Left cardiac atrium (tissue), 4 donors: ENCODE results near the gene PRR5L. TPM values are rescaled to one million over a fixed set of nuclear protein-coding genes. Genes with fewer than 3 reads are reported as not detected.

Experiments
- ATAC-seq, 2 donors: fragments of 200-7000 bp; cut with Tn5 transposase; one replicate each; pipeline ENCODE4 v1.9.1; 2020; ENCODE audit warnings: mild to moderate bottlenecking in 2 of 2, moderate library complexity in 2 of 2
- DNase-seq: peaks from one replicate; pipeline ENCODE4 v3.0.0-alpha.2; 2020
- intact Hi-C, 2 donors: fragments of 100-400 bp; cut with DNase I; formaldehyde crosslinking; loops; one replicate each; pipeline versions ENCODE4 v1.14.1 to v1.15.1; 2022 to 2023
- long read RNA-seq: library from polyadenylated mRNA; unstranded; transcript quantifications from one replicate; pipeline ENCODE4 v2.0.0, GENCODE V29; 2021
- total RNA-seq, 2 donors: library from RNA; stranded (reverse); fragmentation: NEBNext Ultra II Directional; extraction: Animal tissue kit (Norgen Biotek cat#: 25700); gene quantifications; one replicate each; pipeline ENCODE4 v1.2.1, GENCODE V29; 2021
- donor health status: DM: no; HTN: yes; CAD: no.
- donor health status: DM: no; HTN: yes; CAD: no; lungs with severe emphysema.
- donor health status: DM: yes; HTN: yes; CAD: no.
- donor health status: Dilated cardiomyopathy.

Gene PRR5L
- 1 to 10 TPM; 4.0 to 5.8 TPM for total RNA-seq
- long read RNA-seq, partial matches to known transcripts, result 0 of 2 reads
- long read RNA-seq, other reads (novel, unspliced or antisense), result 2 of 2 reads

GRCh38 chr11:36295926-36296325 is at the start of gene PRR5L:
Gene PRR5L, plus strand, starts transcription at chr11:36296288. Its CDS starts 104,834 bp downstream, at chr11:36401122.
- no peak for ATAC-seq
- DNase-seq, result no peak
- intact Hi-C loops, result no loop called here

GRCh38 chr11:36247493-36247892 is 48.6 kb upstream of the PRR5L start:
- DNase-seq (no peak), ATAC-seq (no peak)
- intact Hi-C loops, result no loop called here

GRCh38 chr11:36248436-36248835 is 47.7 kb upstream of the PRR5L start:
- DNase-seq (no peak), ATAC-seq (no peak)
- intact Hi-C loops, result no loop called here

GRCh38 chr11:36249246-36249645 is 46.8 kb upstream of the PRR5L start:
- no peak for DNase-seq
- intact Hi-C loops, result no loop called here
- ATAC-seq, result no peak

- no peak for ATAC-seq
- no peak for DNase-seq
- intact Hi-C loops, result loop anchor here in 1 of 2 donors (10.0 kb wide), 2 partner anchors 427 to 637 kb away; partner anchors contain the start of gene FJX1
These were observed 44.3 kb upstream of the PRR5L start for GRCh38 chr11:36251823-36252222.

GRCh38 chr11:36253238-36253637 is 42.9 kb upstream of the PRR5L start:
- intact Hi-C loops, result loop anchor here in 1 of 2 donors (10.0 kb wide), 2 partner anchors 428 to 638 kb away; partner anchors contain the start of gene FJX1
- DNase-seq, result no peak
- ATAC-seq, result no peak

- no peak for ATAC-seq
- intact Hi-C loops, result loop anchor here in 1 of 2 donors (10.0 kb wide), 2 partner anchors 430 to 640 kb away; partner anchors contain the start of gene FJX1
- DNase-seq, result no peak
These were observed 41.4 kb upstream of the PRR5L start for GRCh38 chr11:36254713-36255112.

GRCh38 chr11:36257351-36257750 is 38.7 kb upstream of the PRR5L start:
- DNase-seq, result no peak
- intact Hi-C loops, result loop anchor here in 1 of 2 donors (10.0 kb wide), 2 partner anchors 433 to 643 kb away; partner anchors contain the start of gene FJX1
- no peak for ATAC-seq

GRCh38 chr11:36258730-36259360 is 37.2 kb upstream of the PRR5L start:
- intact Hi-C loops, result loop anchor here in 1 of 2 donors (10.0 kb wide), 2 partner anchors 434 to 644 kb away; partner anchors contain the start of gene FJX1
- DNase-seq (peak; percentile 54), ATAC-seq (peak; percentile 71 to 88)

- no peak for ATAC-seq
- intact Hi-C loops, result no loop called here
- DNase-seq, result no peak
These were observed 35.0 kb upstream of the PRR5L start for GRCh38 chr11:36261094-36261493.

GRCh38 chr11:36264011-36264972 is 31.8 kb upstream of the PRR5L start:
- ATAC-seq (no peak), DNase-seq (no peak)
- intact Hi-C loops, result no loop called here

GRCh38 chr11:36264973-36265344 is 31.1 kb upstream of the PRR5L start:
- intact Hi-C loops, result loop anchor here in 1 of 2 donors (5.0 kb wide), 1 partner anchor 443 kb away; no protein-coding TSS in a partner anchor
- ATAC-seq, result no peak
- DNase-seq, result no peak

- intact Hi-C loops, result loop anchor here in 1 of 2 donors (2.0 to 5.0 kb wide), 3 partner anchors 444 to 779 kb away; no protein-coding TSS in a partner anchor
- ATAC-seq (peak; percentile 56 to 78), DNase-seq (peak; percentile 48)
These were observed 30.1 kb upstream of the PRR5L start for GRCh38 chr11:36265793-36266628.

GRCh38 chr11:36266767-36267166 is 29.3 kb upstream of the PRR5L start:
- intact Hi-C loops, result loop anchor here in 1 of 2 donors (2.0 to 5.0 kb wide), 3 partner anchors 444 to 780 kb away; no protein-coding TSS in a partner anchor
- no peak for ATAC-seq

GRCh38 chr11:36268337-36268985 is 27.6 kb upstream of the PRR5L start:
- DNase-seq (no peak), ATAC-seq (no peak)
- intact Hi-C loops, result loop anchor here in 1 of 2 donors (5.0 kb wide), 1 partner anchor 446 kb away; no protein-coding TSS in a partner anchor

More at GRCh38 chr11:36266767-36267166, 29.3 kb upstream of the PRR5L start:
- no peak for DNase-seq

GRCh38 chr11:36270701-36271100 is 25.4 kb upstream of the PRR5L start:
- intact Hi-C loops, result no loop called here
- ATAC-seq, result no peak
- no peak for DNase-seq

GRCh38 chr11:36271794-36272407 is 24.2 kb upstream of the PRR5L start:
- DNase-seq, result no peak
- intact Hi-C loops, result no loop called here

GRCh38 chr11:36273110-36273509 is 23.0 kb upstream of the PRR5L start:
- ATAC-seq (no peak), DNase-seq (no peak)
- intact Hi-C loops, result no loop called here

More at GRCh38 chr11:36271794-36272407, 24.2 kb upstream of the PRR5L start:
- ATAC-seq, result no peak
